Measurements from ENCODE around the gene TMED6.
A peak's percentile ranks its signal among the peaks of the same experiment; 100 is the strongest.

Gene TMED6

DNA sequence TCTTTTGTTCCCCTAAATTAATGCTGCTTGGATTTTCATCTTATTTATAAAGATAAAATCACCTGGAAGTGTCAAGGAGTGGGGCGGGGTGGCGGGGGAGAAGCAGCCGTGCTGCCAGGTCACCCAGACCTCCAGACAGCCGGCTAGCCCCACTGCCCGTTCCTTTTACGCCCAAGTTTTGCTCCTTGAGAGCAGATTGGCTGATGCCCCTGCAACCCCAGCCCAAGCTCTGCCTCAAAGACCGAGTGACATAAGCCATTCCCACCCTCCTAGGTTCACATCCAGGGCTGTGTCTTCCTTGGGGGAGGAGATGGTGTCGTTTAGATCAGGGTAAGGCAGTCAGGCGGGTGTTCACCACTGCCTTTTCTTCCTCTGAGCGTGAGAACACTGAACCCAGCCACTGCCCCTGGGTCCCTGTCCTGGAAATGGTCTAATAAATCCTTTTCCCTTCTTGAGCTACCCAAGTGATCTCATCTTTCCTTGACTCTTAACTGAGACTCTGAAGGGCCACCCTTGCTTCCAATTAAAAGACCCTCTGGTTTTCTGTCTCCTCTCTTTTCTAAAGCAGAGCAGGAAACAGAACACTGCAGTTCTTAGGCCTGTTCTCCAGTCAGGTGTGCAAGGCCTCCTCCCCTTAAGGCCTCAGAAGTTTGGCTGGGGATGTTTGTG is 26.9 kb downstream of the TMED6 start:
- TF ChIP-seq CTCF (IDR thresholded peaks at IDR 0.05; ENCODE audit: low read depth, low read length): no peak
- Histone ChIP-seq H3K36me3 (peaks cover 88% of the 10 kb centered on the region), H3K4me1 (peaks cover 10% of the 10 kb centered on the region), H3K9me3 (no peaks in the 10 kb centered on the region), H3K4me3 (ENCODE audit: low read depth, low read length) (no peak overlapping the region), H3K27me3 (no peaks in the 10 kb centered on the region)
- no peak for DNase-seq

DNA sequence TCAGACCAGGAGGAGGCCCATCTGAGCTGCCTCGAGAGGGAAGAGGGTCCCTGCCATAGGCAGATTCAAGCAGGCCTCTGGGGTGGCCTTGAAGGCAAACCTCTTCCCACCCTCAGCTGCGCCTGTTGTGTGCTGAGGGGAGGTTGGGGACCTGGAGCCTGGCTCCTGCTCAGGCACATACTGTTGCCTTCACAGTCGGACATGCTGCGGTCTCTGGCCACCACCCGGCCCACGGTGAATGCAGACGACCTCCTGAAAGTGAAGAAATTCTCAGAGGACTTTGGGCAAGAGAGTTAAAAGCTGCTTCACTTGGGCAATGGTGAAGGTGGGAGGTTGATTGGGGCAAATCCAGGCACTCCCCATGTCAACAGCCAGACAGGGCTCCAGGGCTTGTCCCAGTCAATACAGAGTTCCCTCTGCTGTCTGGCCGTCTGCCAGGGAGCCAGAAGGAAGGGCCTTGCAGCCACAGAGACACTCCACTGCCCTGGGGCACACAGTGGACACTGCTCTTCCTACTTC is 27.5 kb downstream of the TMED6 start:
- H3K36me3 ChIP-seq: peaks cover 94% of the 10 kb centered on the region
- no peak for TF ChIP-seq CTCF (IDR thresholded peaks at IDR 0.05; ENCODE audit: low read depth, low read length)
- H3K27me3 ChIP-seq: no peaks in the 10 kb centered on the region
- peak; percentile 76 for DNase-seq
- peaks cover 10% of the 10 kb centered on the region for H3K4me1 ChIP-seq
- H3K9me3 ChIP-seq: no peaks in the 10 kb centered on the region
- H3K4me3 ChIP-seq (ENCODE audit: low read depth, low read length): no peak overlapping the region

GRCh38 chr16:69323415-69323814 is 28.2 kb downstream of the TMED6 start:
- no peak for DNase-seq
- Histone ChIP-seq H3K36me3 (peaks cover 95% of the 10 kb centered on the region), H3K27me3 (no peaks in the 10 kb centered on the region), H3K4me1 (peaks cover 10% of the 10 kb centered on the region), H3K9me3 (no peaks in the 10 kb centered on the region), H3K4me3 (ENCODE audit: low read depth, low read length) (no peak overlapping the region)
- no peak for TF ChIP-seq CTCF (IDR thresholded peaks at IDR 0.05; ENCODE audit: low read depth, low read length)

- Histone ChIP-seq H3K36me3 (peaks cover 89% of the 10 kb centered on the region), H3K27me3 (no peaks in the 10 kb centered on the region), H3K9me3 (no peaks in the 10 kb centered on the region), H3K4me3 (ENCODE audit: low read depth, low read length) (no peak overlapping the region), H3K4me1 (peaks cover 10% of the 10 kb centered on the region)
- no peak for TF ChIP-seq CTCF (IDR thresholded peaks at IDR 0.05; ENCODE audit: low read depth, low read length)
- DNase-seq: no peak
Measured at GRCh38 chr16:69322343-69322742, 29.2 kb downstream of the TMED6 start.

GRCh38 chr16:69321080-69321479 is 30.5 kb downstream of the TMED6 start:
- H3K4me3 ChIP-seq (ENCODE audit: low read depth, low read length): no peak overlapping the region
- TF ChIP-seq CTCF (IDR thresholded peaks at IDR 0.05; ENCODE audit: low read depth, low read length): no peak
- peaks cover 91% of the 10 kb centered on the region for H3K36me3 ChIP-seq
- no peaks in the 10 kb centered on the region for H3K27me3 ChIP-seq
- peaks cover 10% of the 10 kb centered on the region for H3K4me1 ChIP-seq
- DNase-seq: no peak
- no peaks in the 10 kb centered on the region for H3K9me3 ChIP-seq

DNA sequence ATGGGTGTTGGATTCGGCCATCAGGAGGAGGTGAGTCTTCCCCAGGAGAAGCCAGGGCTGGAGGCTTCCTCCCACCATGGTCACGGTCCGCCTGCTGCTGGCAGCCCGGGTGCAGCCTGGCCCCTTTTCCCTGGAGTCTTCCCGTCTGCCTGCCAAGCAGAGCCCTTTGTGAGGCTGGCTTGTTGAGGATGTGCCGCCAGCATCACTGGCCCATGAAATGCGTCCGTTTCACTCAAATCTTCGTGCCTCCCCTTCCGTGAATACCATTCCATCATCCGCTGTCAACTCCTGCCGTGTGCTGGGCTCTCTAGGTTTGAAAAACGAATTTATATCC is 30.9 kb downstream of the TMED6 start:
- H3K36me3 ChIP-seq: peaks cover 91% of the 10 kb centered on the region
- no peak for DNase-seq
- TF ChIP-seq CTCF (IDR thresholded peaks at IDR 0.05; ENCODE audit: low read depth, low read length): no peak
- peaks cover 10% of the 10 kb centered on the region for H3K4me1 ChIP-seq
- no peaks in the 10 kb centered on the region for H3K9me3 ChIP-seq
- no peaks in the 10 kb centered on the region for H3K27me3 ChIP-seq
- H3K4me3 ChIP-seq (ENCODE audit: low read depth, low read length): no peak overlapping the region
